ENCODE data around the gene DNAJB2.

DNA sequence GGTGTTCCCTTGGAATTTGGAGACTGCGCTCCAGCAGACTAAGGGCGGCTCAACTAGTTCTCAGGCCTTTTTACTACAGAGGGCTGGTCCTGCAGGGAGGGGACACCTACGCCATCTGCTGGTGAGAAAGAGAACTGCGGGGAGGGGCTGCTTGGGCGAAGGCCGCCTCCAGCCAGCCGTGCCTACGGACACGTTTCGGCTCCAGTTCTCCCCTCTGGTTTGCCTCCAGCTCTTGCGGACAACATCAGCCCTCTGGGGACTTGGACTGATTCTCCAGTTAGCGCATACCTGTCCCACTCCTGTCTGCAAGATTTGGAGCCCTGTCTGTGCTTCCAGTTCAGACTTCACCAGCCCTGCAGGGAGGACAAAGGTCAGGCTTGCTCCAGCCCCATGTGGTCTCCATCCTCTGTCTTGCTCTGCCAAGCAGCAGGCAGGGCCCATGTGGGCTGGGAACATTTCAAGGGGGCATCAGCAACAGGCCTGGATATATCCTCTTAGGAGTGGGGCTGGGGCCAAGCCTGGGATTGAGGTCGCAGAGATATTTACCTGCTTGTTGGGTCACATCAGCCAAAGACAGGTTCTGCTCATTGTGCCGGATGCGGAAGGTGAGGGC, 19.7 kb downstream of the DNAJB2 start:
- TF ChIP-seq, protein P1, sequence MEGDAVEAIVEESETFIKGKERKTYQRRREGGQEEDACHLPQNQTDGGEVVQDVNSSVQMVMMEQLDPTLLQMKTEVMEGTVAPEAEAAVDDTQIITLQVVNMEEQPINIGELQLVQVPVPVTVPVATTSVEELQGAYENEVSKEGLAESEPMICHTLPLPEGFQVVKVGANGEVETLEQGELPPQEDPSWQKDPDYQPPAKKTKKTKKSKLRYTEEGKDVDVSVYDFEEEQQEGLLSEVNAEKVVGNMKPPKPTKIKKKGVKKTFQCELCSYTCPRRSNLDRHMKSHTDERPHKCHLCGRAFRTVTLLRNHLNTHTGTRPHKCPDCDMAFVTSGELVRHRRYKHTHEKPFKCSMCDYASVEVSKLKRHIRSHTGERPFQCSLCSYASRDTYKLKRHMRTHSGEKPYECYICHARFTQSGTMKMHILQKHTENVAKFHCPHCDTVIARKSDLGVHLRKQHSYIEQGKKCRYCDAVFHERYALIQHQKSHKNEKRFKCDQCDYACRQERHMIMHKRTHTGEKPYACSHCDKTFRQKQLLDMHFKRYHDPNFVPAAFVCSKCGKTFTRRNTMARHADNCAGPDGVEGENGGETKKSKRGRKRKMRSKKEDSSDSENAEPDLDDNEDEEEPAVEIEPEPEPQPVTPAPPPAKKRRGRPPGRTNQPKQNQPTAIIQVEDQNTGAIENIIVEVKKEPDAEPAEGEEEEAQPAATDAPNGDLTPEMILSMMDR (IDR thresholded peaks at IDR 0.05) = peak; percentile 98 to 99 (median 99)
- peak; percentile 80 for TF ChIP-seq POLR2AphosphoS5 (IDR thresholded peaks at IDR 0.05)

Measured in prostate gland (tissue), 2 donors.